Raji (cell line): Measurements from ENCODE around the gene GINS2.

Source experiments
- POLR2A ChIP-seq: IDR thresholded peaks from 2 replicates; pipeline ENCODE4 v1.6.1; 2011; ENCODE audit warnings: low read depth, low read length, control low read depth; ENCODE audit not compliant: insufficient read depth

GINS2 gene

GRCh38 chr16:85650135-85650843 is 38.5 kb downstream of the GINS2 start:
- TF ChIP-seq POLR2A: no peak

- TF ChIP-seq POLR2A: no peak
Measured at GRCh38 chr16:85649411-85650134, 39.2 kb downstream of the GINS2 start.

- TF ChIP-seq POLR2A: no peak
Measured at GRCh38 chr16:85648805-85649204, 39.9 kb downstream of the GINS2 start.

- no peak for TF ChIP-seq POLR2A
Measured at GRCh38 chr16:85648070-85648714, 40.6 kb downstream of the GINS2 start.

- TF ChIP-seq POLR2A: no peak
Measured at GRCh38 chr16:85646976-85647375, 41.8 kb downstream of the GINS2 start.

GRCh38 chr16:85646358-85646907 is 42.3 kb downstream of the GINS2 start:
- no peak for TF ChIP-seq POLR2A

GRCh38 chr16:85645021-85645589 is 43.6 kb downstream of the GINS2 start:
- TF ChIP-seq POLR2A: no peak

GRCh38 chr16:85644093-85644712 is 44.6 kb downstream of the GINS2 start:
- no peak for TF ChIP-seq POLR2A

- no peak for TF ChIP-seq POLR2A
Measured at GRCh38 chr16:85643631-85644030, 45.1 kb downstream of the GINS2 start.

- TF ChIP-seq POLR2A: no peak
Measured at GRCh38 chr16:85642762-85643358, 45.9 kb downstream of the GINS2 start.

GRCh38 chr16:85641776-85642176 is 47.0 kb downstream of the GINS2 start:
- TF ChIP-seq POLR2A: no peak

GRCh38 chr16:85641305-85641704 is 47.4 kb downstream of the GINS2 start:
- no peak for TF ChIP-seq POLR2A

GRCh38 chr16:85640585-85640984 is 48.2 kb downstream of the GINS2 start:
- TF ChIP-seq POLR2A: no peak

- no peak for TF ChIP-seq POLR2A
Measured at GRCh38 chr16:85640254-85640558, 48.5 kb downstream of the GINS2 start.
